Measurements from ENCODE around the gene NOL4L. TPM values are rescaled to one million over a fixed set of nuclear protein-coding genes. Genes with fewer than 3 reads are reported as not detected.

NOL4L gene
- total and polyA plus RNA-seq, 8 donors, result 3.8 to 54.0 (median 15.0) TPM

DNA sequence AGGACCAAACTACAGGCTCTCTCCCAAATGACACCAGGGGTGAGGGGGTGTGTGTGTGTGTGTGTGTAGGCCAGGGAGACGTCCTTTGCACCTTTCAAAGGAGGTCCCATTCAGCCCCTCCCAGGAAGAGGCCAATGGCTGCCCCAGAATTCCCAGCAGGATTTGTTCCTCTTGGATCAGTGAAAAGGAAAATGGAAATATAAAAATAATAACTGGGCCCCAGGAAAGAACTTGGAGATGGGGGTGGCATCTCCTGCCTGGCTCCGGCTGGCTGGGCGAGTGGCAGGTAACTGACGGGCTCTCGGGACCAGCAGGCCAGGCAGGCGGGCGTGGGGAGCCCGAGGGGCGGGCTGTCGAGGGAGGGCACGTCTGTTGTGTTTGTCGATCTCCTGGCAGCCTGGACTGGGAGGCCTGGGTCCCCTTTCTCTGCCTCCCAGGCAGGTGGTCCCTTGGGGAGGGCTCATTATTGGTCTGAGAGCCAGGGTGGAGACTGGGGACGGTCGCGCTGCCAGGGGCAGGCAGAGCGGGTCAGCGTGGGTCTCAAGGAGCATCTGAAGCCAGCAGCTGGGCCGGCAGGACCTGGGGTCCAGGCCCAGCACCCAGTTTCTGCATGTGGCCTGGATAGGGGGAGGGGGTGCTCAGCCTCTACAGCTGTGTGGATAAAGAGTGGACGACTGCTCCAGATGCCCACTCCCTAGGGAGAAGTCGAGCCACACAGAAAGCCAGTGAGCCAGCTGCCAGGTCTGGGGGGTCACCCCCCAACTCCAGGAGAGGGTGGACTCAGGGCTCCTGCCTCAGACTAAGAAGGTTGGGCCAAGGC, 3.1 kb downstream of the NOL4L start:
- TF ChIP-seq POLR2A (IDR thresholded peaks at IDR 0.05), result no peak
- TF ChIP-seq EP300 (IDR thresholded peaks at IDR 0.05), result no peak
- TF ChIP-seq, protein P1, sequence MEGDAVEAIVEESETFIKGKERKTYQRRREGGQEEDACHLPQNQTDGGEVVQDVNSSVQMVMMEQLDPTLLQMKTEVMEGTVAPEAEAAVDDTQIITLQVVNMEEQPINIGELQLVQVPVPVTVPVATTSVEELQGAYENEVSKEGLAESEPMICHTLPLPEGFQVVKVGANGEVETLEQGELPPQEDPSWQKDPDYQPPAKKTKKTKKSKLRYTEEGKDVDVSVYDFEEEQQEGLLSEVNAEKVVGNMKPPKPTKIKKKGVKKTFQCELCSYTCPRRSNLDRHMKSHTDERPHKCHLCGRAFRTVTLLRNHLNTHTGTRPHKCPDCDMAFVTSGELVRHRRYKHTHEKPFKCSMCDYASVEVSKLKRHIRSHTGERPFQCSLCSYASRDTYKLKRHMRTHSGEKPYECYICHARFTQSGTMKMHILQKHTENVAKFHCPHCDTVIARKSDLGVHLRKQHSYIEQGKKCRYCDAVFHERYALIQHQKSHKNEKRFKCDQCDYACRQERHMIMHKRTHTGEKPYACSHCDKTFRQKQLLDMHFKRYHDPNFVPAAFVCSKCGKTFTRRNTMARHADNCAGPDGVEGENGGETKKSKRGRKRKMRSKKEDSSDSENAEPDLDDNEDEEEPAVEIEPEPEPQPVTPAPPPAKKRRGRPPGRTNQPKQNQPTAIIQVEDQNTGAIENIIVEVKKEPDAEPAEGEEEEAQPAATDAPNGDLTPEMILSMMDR (IDR thresholded peaks at IDR 0.05), result no peak
- TF ChIP-seq POLR2AphosphoS5 (IDR thresholded peaks at IDR 0.05), result no peak
- peaks cover 0 to 45% (median 33%) of the 10 kb centered on the region in 3 donors for H3K27me3 ChIP-seq
- peak overlapping the region; percentile 20 to 78 (median 55) for H3K27ac ChIP-seq
- no peak overlapping the region for H3K4me3 ChIP-seq
- H3K9me3 ChIP-seq, result no peaks in the 10 kb centered on the region
- DNase-seq, result peak in 1 of 2 donors; percentile 74
- WGBS, 5 donors, result 66 to 75% (median 70%) methylated on average over 17 to 20 of the region's 20 CpGs
- H3K36me3 ChIP-seq, result no peaks in the 10 kb centered on the region
- intact Hi-C loops (cut with DNase I; ENCODE audit: low total_unique reads), result no loop called here
- H3K4me1 ChIP-seq, result peaks cover 21 to 49% (median 31%) of the 10 kb centered on the region in 4 donors

DNA sequence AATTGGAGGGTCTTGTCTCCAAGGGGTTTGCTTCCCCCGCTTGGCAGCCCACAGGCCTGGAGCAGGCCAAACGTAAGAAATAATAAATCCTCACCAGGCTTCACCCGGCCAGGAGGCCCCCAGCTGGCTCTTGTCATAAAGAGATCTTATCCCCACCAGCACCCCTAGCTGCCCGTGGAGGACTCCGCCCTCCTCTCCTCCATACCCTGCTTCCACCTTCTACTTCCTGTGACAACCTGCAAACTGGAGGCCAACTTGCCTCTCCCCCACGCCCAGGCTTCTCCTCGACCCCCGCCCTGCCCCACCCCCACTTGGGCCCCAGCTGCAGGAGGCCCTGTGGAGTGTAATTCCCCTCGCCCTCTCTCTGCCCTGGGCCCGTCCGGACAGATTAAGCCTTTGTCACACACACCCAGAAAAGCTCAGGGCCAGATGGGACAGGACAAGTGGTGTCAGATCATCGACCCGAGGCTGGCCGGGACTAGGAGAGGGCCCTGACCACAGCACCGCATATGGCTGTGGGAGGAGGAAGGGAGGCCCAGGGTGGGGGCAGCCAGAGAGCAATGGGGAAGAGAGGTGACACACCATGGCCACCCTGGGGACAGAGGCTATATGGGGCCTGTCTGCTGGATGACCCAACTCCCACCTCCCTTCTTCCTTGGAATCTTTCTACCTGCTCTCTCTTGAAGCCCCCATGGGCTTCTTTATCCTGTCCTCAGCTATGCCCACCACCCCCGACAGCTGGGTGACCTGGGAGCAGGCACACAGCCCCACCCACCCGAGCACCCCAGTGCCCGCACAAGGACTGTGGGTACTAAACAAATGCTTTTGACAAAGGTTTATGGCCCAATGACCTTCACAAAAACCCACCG, 3.9 kb downstream of the NOL4L start:
- H3K27ac ChIP-seq, result peak overlapping the region in 2 of 5 donors; percentile 20 to 78
- DNase-seq, result peak in 1 of 2 donors; percentile 58

DNA sequence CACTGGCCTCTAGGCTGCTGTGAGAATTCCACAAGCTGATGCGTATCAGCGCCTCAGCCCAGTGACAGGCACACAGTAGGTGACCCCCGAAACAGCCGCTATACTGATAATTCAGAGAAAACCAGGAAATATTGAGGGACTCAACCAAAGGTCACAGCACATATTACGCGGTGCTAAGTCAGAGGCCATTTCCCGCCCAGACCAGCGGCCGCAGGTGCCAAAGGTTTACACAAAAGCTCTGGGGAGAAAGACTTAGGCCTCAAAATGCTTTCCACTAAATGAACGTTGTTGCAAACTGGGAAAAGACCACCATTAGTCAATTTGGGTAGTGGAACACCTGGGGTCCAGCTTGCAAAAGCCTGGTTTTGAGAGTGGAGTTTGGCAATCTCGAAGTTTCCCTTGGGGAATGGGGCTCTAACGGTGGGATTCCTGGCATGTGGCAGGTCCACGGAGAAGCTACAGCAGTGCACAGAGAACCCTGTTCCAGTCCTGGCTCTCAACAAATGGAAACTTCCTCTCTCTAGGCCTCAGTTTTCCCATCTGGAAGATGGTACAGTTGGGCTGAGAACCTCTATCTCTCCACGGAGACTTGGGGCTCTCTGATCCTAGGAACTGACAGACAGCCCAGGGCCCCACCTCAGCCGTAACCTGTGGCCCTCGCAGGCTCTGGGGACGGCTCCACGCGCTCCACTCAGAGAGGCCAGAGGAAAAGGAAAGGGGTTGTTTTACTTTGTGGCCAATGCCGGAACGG, 4.7 kb downstream of the NOL4L start:
- TF ChIP-seq POLR2A (IDR thresholded peaks at IDR 0.05) (no peak), POLR2AphosphoS5 (IDR thresholded peaks at IDR 0.05) (no peak)
- TF ChIP-seq, protein P1 (IDR thresholded peaks at IDR 0.05), result no peak
- WGBS, 5 donors, result 78 to 87% (median 82%) methylated on average over 21 of the region's 21 CpGs
- intact Hi-C loops (cut with DNase I; ENCODE audit: low total_unique reads), result no loop called here

More for the DNA sequence above, 3.9 kb downstream of the NOL4L start:
- Histone ChIP-seq H3K4me3 (no peak overlapping the region), H3K27me3 (peaks cover 0 to 37% (median 29%) of the 10 kb centered on the region in 3 donors), H3K36me3 (no peaks in the 10 kb centered on the region), H3K4me1 (peaks cover 21 to 49% (median 31%) of the 10 kb centered on the region in 4 donors), H3K9me3 (no peaks in the 10 kb centered on the region)
- intact Hi-C loops (cut with DNase I; ENCODE audit: low total_unique reads), result no loop called here
- TF ChIP-seq POLR2A (IDR thresholded peaks at IDR 0.05) (no peak), EP300 (IDR thresholded peaks at IDR 0.05) (no peak), POLR2AphosphoS5 (IDR thresholded peaks at IDR 0.05) (no peak)
- TF ChIP-seq, protein P1 (IDR thresholded peaks at IDR 0.05), result no peak
- 54 to 69% (median 62%) methylated on average over 19 of the region's 19 CpGs for WGBS, 5 donors

More for the DNA sequence above, 4.7 kb downstream of the NOL4L start:
- Histone ChIP-seq H3K9me3 (no peaks in the 10 kb centered on the region), H3K27me3 (peaks cover 0 to 29% (median 21%) of the 10 kb centered on the region in 3 donors), H3K4me1 (peaks cover 21 to 44% (median 28%) of the 10 kb centered on the region in 4 donors), H3K27ac (peak overlapping the region in 1 of 5 donors; percentile 78), H3K36me3 (no peaks in the 10 kb centered on the region), H3K4me3 (no peak overlapping the region)
- DNase-seq, result no peak
